ENCODE measurements around the gene MCUR1. TPM values are rescaled to one million over a fixed set of nuclear protein-coding genes. Genes with fewer than 3 reads are reported as not detected.
"Not testable (repeated sequence)": the region's sequence is repeated elsewhere in the genome, so short reads cannot be mapped to it uniquely, and the experiment has no call there.

Gene MCUR1
- total and polyA plus RNA-seq, 2 donors (not counting 1 experiment from before 2014, with no cell fraction given) = 4.6 to 10.6 TPM

GRCh38 chr6:13851330-13851729 lies 37.0 kb upstream of the MCUR1 start:
- H3K9ac ChIP-seq (ENCODE audit: low read length) = no peak overlapping the region
- no peaks in the 10 kb centered on the region for H3K27me3 ChIP-seq (replicated peaks in 1 of 4; ENCODE audit: control extremely low read depth in 1 of 4, control insufficient read depth in 3 of 4, insufficient read depth in 4 of 4, low read length in 3 of 4)
- TF ChIP-seq CTCF (IDR thresholded peaks at IDR 0.05) = no peak
- no peak for TF ChIP-seq EZH2 (IDR thresholded peaks at IDR 0.05; ENCODE audit: borderline replicate concordance, insufficient read depth, low read depth, low read length, poor library complexity, severe bottlenecking)
- H3K4me2 ChIP-seq (replicated peaks; ENCODE audit: low read depth, low read length, poor library complexity, severe bottlenecking) = no peak overlapping the region
- no peaks in the 10 kb centered on the region for H3K79me2 ChIP-seq (ENCODE audit: control insufficient read depth, insufficient read depth, low read length)
- no peak overlapping the region for H3K27ac Mint-ChIP-seq
- no peaks in the 10 kb centered on the region for H3K4me1 ChIP-seq (ENCODE audit: control insufficient read depth in 2 of 2, insufficient read depth in 2 of 2, low read length in 2 of 2)
- ATAC-seq (ENCODE audit: low read depth) (no peak), DNase-seq (no peak)
- intact Hi-C loops (cut with micrococcal nuclease) = no loop called here
- no peak overlapping the region for H2AFZ ChIP-seq (ENCODE audit: insufficient read depth, low read depth, low read length, poor library complexity, severe bottlenecking)
- peaks cover 27% of the 10 kb centered on the region for H3K27me3 Mint-ChIP-seq
- no peaks in the 10 kb centered on the region for H3K9me3 ChIP-seq (ENCODE audit: control extremely low read depth in 1 of 3, control insufficient read depth in 2 of 3, insufficient read depth in 1 of 3, low read length in 2 of 3)
- CTCF ChIA-PET = no interaction called here
- no peak overlapping the region for H3K27ac ChIP-seq (ENCODE audit: low read length in 2 of 2)
- no peak overlapping the region for H3K4me3 Mint-ChIP-seq
- H3K4me3 ChIP-seq (ENCODE audit: control extremely low read depth in 1 of 5, extremely low read depth in 1 of 5, insufficient read depth in 1 of 5, low read depth in 2 of 5, low read length in 4 of 5) = no peak overlapping the region
- H3K36me3 ChIP-seq (replicated peaks in 1 of 2; ENCODE audit: control extremely low read depth in 1 of 2, control insufficient read depth in 1 of 2, extremely low read depth in 1 of 2, insufficient read depth in 2 of 2, low read length in 1 of 2) = no peaks in the 10 kb centered on the region
- POLR2A ChIA-PET = no interaction called here
- 100% methylated on average over 1 of the region's 3 CpGs for WGBS (ENCODE audit: insufficient coverage)
- H4K20me1 ChIP-seq (ENCODE audit: control insufficient read depth, insufficient read depth, low read length, poor library complexity, severe bottlenecking) = no peaks in the 10 kb centered on the region
- no peaks in the 10 kb centered on the region for H3K9me3 Mint-ChIP-seq (ENCODE audit: insufficient read depth)
- no peaks in the 10 kb centered on the region for H3K4me1 Mint-ChIP-seq

- ATAC-seq (ENCODE audit: low read depth); H3K9me3 ChIP-seq (ENCODE audit: control extremely low read depth in 1 of 3, control insufficient read depth in 2 of 3, insufficient read depth in 1 of 3, low read length in 2 of 3); H2AFZ ChIP-seq (ENCODE audit: insufficient read depth, low read depth, low read length, poor library complexity, severe bottlenecking); H3K79me2 ChIP-seq (ENCODE audit: control insufficient read depth, insufficient read depth, low read length); H4K20me1 ChIP-seq (ENCODE audit: control insufficient read depth, insufficient read depth, low read length, poor library complexity, severe bottlenecking); H3K4me2 ChIP-seq (replicated peaks; ENCODE audit: low read depth, low read length, poor library complexity, severe bottlenecking); intact Hi-C loops (cut with micrococcal nuclease); H3K27ac Mint-ChIP-seq; H3K4me3 Mint-ChIP-seq; H3K36me3 ChIP-seq (replicated peaks in 1 of 2; ENCODE audit: control extremely low read depth in 1 of 2, control insufficient read depth in 1 of 2, extremely low read depth in 1 of 2, insufficient read depth in 2 of 2, low read length in 1 of 2); DNase-seq; H3K4me1 Mint-ChIP-seq; H3K27me3 ChIP-seq (replicated peaks in 1 of 4; ENCODE audit: control extremely low read depth in 1 of 4, control insufficient read depth in 3 of 4, insufficient read depth in 4 of 4, low read length in 3 of 4); H3K4me1 ChIP-seq (ENCODE audit: control insufficient read depth in 2 of 2, insufficient read depth in 2 of 2, low read length in 2 of 2); H3K4me3 ChIP-seq (ENCODE audit: control extremely low read depth in 1 of 5, extremely low read depth in 1 of 5, insufficient read depth in 1 of 5, low read depth in 2 of 5, low read length in 4 of 5); CTCF ChIA-PET; H3K27ac ChIP-seq (ENCODE audit: low read length in 2 of 2); POLR2A ChIA-PET; H3K9ac ChIP-seq (ENCODE audit: low read length); H3K9me3 Mint-ChIP-seq (ENCODE audit: insufficient read depth): not testable (repeated sequence)
- WGBS (ENCODE audit: insufficient coverage) = no CpG with 5 or more reads among the region's 5 CpGs
- peaks cover 23% of the 10 kb centered on the region for H3K27me3 Mint-ChIP-seq
These were observed 36.3 kb upstream of the MCUR1 start for GRCh38 chr6:13850690-13851089.
